Measurements from ENCODE around the gene SLC13A5.

- TF ChIP-seq CTCF (IDR thresholded peaks at IDR 0.05) (no peak), POLR2A (IDR thresholded peaks at IDR 0.05) (no peak)
These were observed 12.9 kb downstream of the SLC13A5 start for GRCh38 chr17:6699997-6700947.
